GM21786 (cell line): Measurements from ENCODE around the gene RIMKLB.
"Not testable (repeated sequence)": the region's sequence is repeated elsewhere in the genome, so short reads cannot be mapped to it uniquely, and the experiment has no call there.

ENCODE experiments used
- ATAC-seq: cut with Tn5 transposase; IDR thresholded peaks from one replicate; pipeline ENCODE4 v1.9.1; 2021; ENCODE audit not compliant: unreplicated experiment

RIMKLB gene

DNA sequence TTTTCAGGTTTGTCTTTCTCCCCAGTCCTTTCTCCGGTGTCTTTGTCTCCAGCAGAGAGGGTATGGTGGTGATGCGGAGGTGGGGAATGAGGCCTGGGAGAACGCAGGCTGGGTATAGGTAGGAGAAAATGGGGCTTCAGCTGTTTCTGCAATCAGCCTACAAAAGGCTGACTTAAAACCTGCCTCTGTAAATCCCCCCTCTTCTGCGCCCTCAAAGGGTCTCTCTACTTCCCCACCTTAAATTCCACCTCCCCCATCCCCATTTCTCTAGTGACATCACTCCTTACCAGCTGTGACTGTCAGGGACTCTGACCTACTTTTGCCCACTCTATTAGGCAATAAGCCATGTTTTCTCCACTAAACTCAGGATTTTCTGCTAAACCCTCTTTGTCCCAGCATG, 8.1 kb upstream of the RIMKLB start:
- no peak for ATAC-seq

DNA sequence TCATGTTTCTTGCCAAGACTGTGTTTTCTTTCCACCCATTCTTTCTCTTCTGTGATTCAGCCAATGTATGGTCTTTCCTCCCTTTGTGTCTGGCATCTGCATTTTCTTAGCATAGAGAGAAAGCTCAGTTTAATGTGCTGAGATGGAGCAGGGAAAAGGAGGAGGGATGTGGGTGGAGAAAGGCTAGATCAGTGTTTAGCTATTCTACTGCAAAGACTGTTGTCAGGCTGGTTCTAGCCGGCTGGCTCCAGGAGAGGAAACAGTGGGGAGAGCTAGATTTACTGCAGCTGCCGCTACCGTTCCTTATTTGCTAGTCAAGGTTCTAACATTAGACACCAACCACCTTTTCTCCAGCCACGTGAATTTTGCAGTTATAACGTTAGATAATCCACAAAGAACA, 5.2 kb upstream of the RIMKLB start:
- ATAC-seq, result no peak

DNA sequence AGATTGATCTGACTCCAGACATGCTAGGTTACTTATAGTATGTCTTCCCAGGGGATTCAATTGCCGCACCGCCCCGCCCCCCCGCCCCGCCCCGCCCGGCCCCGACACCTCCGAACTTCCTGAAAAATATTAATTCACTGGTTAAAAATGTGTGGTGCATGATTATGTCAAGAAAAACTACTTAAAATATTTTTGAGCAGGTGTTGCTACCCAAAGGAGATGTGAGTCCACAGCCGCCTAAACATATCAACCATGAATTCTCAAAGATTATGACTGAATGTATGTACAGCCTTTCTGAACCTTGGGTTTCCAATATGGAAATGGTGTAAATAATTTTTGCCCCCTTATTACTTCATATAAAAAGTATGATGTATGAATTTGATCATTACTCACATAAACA, 2.7 kb upstream of the RIMKLB start:
- no peak for ATAC-seq

DNA sequence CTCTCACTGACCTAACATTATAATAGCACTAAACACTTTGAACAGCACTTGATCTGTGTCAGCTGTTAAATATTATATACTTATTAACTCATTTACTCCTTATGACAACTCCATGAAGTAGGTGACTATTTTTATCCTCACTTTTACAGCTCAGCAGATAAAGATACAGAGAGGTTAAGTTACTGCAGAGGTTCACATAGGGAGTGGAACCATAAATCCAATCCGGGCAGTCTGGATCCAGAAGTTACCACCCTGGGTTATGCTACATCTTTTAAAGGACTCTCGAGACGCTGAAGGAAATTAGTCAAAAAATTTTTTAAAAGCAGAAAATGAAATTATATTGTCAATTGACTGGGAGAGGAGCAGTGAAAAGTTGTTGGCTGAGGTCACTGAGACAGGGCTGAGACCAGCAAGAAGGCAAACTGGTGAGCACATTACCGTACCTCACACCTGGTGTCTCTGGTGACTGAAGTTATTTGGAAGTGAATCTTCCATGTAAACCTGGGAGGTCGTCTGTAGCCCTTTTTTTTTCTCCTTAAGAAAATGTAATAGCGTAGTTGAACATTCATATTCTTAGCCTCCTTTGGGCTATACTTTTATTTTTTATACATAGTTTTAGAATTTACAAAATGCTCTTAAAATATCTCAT, 1.2 kb upstream of the RIMKLB start:
- ATAC-seq, result no peak

DNA sequence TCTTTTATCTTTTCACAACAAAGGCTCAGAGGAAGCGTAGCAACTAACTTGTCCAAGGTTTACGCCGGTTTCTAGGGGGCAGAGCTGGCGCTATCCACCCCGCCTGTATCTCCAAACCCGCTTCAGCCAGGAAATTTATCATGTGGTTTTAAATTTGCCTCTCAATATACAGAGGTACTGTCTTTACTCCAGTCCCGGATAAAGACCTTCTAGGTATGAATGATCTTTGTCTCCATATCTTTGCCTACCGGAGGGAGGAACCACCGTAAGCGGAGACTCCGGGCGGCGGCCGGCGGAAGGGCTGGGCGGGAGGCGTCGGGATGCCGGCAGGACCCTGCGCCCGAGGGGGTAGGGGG, 693 bp upstream of the RIMKLB start:
- ATAC-seq, result peak; percentile 11

DNA sequence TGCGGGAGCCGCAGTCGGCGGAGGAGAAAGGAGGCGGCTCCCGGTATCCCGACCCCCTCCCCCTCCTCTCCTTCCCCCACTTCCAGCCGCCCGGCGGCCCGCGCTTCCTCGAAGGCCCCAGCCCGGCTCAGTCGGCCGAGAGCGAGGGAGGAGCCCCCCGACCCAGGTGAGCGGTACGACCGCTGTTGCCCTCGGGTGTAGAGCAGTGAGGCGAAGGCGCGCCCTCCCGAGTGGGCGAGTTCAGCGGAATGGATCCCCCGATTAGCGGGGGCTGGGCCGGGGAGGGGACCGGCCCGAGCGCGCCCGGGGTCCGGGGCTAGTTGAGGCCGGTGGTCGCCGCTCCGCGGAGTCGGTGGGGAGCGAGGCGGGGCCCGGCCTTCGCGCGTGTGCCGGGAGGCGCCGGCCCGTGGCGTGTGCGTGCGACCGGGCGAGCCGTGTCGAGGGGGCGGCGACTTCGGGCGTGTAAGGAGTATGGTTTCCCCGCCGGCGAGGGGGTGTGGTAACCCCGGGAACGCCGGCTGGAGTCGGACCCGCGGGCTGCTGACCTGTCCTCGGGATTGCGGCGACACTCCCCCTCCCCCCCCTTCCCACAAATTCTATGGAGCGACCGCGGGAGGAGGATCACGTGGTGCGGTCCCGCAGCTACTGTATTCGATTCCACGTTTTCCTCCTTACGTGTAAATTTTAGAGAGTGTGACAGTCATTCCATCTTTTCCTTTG, 501 bp downstream of the RIMKLB start:
- ATAC-seq, result peak; percentile 11

DNA sequence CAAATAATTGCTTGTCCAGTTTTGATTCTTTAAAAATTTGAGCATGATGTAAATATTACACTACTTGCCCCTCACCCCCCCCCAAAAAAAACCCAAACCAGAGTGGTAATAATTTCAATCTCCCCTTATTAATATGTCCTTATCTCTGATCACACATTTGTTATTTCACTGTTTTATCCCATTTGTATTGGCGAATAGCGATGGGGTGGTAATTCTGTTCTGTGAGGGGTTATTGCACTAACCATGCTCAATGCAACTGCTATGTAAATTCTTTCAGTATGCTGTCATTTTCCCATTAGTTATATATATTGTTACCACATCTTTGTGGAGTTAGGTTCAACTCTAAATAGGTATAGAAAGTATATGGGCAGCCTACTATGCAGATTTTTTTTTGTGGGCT, 1.1 kb downstream of the RIMKLB start:
- no peak for ATAC-seq

DNA sequence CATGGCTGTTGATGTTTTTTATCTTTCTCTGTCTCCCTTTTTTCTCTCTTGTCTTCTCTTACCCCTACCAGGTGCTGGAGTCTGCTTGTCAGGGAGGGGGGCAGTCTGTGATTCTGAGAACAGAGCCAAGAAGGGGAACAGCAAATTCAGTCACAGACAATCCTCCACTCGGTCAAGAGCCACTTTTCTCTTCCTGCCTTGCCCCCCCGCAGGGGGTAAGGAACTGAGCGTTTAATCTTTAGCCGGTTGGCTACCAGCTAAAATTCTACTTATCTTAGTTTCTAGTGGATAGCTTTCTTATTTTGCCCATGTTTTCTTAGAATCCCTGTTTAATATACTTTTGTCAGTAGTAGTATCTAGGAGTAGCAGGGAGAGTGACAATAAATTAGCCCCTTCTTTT, 1.9 kb downstream of the RIMKLB start:
- no peak for ATAC-seq

DNA sequence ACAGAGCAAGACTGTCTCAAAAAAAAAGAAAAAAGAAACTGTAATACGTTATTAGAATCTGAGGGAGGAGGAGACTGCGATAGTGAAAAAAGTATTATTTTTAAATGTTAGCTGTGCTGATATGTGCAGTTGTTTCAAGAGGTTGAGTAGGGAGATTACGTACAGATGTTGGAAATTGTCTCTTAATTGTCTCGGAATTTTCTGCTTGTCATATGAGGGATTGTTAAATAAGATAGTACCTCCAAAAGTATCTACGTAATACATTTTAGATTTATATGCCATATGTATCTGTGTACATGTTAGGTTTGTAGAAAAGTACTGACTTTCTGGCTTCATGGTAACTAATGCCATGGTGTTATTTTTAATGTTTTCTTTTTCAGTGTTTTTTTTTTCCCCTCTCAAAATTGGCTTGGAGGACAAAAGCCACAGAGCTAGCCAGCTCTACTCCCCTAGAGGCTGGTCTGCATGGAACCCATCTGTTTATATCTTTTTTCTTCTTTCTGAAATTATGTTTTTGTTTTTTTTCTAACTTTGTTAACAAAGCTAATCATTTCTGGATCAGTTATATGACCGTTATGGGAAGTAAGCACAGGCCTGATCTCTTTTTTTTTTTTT, 3.4 kb downstream of the RIMKLB start:
- ATAC-seq, result no peak

DNA sequence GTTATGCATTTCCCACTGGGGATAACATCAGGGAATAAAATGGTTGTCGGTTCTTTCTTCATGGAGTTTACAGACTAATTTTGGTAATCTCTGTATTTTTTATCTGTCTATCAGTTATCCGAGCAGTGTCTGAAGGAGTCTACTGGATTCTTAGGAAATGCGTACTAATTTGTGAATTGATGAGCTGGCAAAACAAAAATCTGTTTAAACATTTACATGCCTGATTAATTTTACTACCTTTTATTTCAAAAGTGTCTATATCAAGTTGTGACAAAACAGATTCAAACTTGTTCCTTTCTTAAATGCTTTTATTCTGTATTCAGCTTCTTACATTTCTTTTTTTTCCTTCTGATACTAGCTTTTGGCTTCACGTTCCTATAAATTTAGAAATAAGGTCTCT, 4.4 kb downstream of the RIMKLB start:
- ATAC-seq, result no peak

DNA sequence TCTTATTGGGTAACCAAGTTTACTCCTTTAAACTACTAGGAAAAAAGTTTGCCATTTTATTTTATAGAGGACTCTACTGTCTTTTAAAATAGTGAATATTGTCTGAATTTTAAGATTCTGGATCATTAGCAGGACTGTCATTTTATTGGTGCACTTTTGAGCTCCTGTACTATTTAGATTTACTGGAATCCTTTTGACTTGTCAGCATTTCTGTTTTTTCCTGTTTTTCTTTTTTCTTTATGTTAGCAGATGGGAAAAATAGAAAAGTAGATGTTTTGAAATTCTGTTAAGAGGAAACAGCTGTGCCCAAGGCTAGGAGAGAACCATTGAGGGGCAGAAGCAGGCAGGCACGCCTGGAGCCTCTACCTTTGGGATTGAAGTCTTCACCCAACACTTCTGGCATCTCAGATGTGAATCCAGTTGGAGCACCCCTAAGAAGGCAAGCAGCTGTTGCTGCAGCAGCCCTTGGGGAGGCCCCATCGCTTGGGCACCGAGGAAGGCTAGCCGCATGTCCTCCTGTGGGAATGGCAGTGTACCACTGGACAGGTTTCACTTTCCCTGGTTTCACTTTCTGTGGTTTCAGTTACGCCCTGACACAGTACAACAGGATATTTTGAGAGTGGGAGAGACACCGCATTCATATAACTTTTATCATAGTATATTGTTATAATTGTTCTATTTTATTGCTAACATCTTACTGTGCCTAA, 11.5 kb downstream of the RIMKLB start:
- ATAC-seq, result no peak

DNA sequence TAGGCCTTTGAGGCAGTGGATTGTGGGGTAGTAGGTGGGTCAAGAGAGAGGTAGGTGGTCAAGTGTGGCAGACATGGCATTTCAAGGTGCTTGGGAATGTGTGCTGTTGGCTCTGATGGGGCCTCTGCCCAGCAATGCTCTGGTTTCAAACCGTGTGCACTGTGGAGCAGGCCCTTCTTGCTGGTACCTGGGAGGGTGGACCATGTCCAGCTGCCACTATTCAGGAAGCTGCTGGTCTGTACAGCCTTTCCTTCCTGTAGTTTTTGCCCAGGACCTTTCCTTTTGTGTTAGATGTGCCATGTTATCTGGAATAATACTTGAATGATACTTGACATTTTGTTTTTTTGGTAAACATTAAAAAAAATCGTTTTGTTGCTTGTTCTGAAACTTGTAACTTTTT, 14.8 kb downstream of the RIMKLB start:
- no peak for ATAC-seq

DNA sequence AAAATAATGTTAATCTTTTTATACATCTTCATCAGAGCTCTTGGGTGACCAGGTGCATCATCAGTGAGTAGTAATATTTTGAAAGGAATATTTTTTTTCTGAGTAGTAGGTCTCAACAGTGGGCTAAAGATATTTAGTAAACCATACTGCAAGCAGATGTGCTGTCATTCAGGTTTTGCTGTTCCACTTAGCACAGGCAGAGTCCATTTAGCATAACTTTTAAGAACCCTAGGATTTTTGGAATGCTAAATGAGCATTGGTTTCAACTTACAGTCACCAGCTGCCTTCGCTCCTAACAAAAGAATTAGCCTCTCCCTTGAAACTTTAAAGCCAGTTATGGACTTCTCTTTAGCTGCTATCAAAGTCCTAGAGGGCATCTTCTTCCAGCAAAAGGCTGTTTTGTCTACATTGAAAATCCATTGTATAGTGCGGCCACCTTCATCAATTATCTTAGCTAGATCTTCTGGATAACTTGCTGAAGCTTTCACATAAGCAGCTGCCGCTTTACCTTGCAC, 24.6 kb downstream of the RIMKLB start:
- no peak for ATAC-seq

DNA sequence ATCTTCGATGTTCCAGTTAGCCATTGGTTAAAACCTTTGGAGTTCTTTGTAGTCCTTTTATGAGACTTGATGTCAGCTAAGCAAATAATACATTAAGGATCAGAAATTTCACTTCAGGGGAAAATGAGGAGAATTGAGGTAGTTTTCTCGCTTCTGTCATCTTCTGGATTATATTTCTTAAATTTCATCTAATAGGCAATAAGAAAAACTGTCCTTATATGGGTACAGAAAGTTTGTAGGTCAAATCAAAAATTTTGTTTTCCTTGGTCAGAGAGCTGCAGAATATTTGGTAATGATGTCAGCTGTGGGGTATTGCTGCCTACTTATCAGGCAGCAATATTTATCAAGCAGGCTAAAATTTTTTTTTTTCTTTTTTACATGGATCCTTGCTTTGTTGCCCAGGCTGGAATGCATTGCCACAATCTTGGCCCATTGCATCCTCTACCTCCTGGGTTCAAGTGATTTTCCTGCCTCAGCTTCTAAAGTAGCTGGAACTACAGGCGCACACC, 37.1 kb downstream of the RIMKLB start:
- ATAC-seq, result no peak

DNA sequence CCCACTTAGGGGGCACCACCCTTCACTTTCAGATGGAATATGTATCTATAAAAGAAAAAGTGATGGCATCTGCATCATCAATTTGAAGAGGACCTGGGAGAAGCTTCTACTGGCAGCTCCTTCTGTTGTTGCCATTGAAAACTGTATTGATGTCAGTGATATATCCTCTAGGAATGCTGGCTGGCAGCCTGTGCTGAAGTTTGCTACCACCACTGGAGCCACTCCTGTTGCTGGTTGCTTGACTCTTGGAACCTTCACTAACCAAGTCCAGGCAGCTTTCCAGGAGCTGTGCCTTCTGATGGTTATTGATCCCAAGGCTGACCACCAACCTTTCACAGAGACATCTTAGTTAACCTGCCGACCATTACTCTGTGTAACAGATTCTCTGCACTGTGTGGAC, 44.7 kb downstream of the RIMKLB start:
- no peak for ATAC-seq

DNA sequence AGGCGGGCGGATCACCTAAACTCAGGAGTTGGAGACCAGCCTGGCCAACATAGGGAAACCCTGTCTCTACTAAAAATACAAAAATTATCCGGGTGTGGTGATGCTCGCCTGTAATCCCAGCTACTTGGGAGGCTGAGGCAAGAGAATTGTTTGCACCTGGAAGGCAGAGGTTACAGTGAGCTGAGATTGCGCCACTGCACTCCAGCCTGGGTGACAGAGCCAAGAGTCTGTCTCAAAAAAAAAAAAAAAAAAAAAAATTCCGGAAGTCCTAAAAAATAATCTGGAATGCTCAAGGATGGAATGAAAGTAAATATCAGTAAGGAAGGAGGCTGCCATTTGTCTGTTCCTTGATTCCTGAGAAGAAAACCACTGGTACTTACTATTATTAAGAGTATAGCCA, 45.3 kb downstream of the RIMKLB start:
- not testable (repeated sequence) for ATAC-seq

DNA sequence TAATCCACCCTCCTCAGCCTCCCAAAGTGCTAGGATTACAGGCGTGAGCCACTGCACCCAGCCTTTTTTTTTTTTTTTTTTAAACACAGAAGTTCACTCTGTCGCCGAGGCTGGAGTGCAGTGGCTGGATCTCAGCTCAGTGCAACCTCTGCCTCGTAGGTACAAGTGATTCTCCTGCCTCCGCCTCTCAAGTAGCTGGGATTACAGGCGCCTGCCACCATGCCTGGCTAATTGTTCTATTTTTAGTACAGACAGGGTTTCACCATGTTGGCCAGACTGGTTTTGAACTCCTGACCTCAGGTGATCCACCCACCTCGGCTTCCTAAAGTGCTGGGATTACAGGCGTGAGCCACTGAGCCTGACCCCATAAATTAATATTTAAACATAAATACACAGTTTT, 47.8 kb downstream of the RIMKLB start:
- not testable (repeated sequence) for ATAC-seq

DNA sequence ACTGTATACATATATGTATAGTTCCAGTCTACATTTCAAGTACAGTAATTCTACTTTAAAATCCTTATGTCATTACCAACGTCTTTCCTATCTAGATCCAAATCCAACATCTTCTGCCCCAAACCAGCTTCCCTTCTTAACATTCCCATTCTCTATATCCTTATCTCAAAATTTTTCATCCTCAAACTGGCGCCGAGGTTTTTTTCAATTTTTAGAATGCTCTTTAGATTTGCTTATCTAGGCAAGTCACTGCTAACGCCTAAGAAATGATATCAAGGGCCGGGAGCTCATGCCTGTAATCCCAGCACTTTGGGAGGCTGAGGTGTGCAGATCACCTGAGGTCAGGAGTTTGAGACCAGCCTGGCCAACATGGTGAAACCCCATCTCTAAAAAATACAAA, 48.3 kb downstream of the RIMKLB start:
- no peak for ATAC-seq

DNA sequence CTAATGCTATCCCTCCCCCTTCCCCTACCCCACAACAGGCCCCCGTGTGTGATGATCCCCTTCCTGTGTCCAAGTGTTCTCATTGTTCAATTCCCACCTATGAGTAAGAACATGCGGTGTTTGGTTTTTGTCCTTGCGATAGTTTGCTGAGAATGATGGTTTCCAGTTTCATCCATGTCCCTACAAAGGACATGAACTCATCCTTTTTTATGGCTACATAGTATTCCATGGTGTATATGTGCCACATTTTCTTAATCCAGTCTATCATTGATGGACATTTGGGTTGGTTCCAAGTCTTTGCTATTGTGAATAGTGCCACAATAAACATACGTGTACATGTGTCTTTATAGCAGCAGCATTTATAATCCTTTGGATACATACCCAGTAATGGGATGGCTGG, 62.3 kb downstream of the RIMKLB start:
- ATAC-seq, result not testable (repeated sequence)

DNA sequence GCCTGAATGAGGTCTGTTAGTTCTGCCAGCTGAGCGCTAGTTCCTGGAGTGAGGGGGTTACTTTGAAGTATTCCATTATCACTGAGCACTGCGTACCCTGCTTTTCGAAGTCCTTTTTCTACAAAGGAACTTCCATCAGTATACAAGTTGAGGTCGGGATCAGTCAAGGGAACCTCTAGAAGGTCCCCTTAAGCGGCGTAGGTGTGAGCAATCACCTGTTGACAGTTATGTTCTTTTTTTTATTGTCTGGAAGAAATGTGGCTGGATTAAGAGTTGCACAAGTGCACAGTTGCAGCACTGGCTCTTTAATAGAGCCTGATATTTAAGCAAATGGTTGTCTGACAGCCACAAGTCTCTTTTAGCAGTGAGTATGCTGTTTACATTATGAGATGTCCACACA, 64.9 kb downstream of the RIMKLB start:
- ATAC-seq, result not testable (repeated sequence)

DNA sequence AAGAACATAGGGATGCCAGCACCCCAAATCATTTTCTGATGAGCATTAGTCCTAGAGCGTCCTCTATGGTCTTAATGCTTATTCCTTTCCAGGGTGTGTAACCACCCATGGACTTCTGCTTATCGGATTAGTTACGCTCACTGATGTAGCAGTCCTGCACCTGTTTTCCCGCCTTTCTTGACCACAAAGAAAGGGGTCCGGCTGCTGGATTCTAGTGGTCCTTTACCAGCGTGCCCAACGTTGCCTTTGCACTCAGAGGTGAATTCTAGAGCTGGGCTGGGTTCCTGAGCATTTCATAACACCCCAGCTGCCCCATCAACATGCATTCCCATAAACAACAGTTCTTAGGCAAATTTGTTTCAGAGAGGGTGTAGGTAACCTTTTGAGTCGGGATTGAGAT, 68.3 kb downstream of the RIMKLB start:
- ATAC-seq, result not testable (repeated sequence)

DNA sequence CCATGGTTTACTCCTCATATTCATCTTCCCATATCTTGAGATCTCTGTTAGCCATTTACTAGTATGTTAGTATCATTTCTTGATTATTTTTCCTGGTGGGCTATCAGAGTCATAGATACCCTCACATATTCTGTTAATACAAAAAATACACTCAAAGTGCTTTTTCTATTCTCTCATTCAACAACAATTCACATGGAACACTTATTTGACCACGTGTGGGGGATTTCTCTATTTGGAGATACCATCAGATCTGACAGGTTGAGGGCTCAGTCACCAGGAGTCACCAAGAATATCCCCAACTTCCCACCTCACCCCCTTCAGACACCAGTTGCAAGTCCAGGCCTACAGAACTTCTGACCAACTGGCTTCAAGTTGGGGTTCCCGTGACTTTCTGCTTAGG, 72.7 kb downstream of the RIMKLB start:
- no peak for ATAC-seq
